ENCODE measurements around the gene PKHD1. TPM values are rescaled to one million over a fixed set of nuclear protein-coding genes. Genes with fewer than 3 reads are reported as not detected.

The PKHD1 gene
- total RNA-seq, 1 experiment from 2014 or later: not detected

DNA sequence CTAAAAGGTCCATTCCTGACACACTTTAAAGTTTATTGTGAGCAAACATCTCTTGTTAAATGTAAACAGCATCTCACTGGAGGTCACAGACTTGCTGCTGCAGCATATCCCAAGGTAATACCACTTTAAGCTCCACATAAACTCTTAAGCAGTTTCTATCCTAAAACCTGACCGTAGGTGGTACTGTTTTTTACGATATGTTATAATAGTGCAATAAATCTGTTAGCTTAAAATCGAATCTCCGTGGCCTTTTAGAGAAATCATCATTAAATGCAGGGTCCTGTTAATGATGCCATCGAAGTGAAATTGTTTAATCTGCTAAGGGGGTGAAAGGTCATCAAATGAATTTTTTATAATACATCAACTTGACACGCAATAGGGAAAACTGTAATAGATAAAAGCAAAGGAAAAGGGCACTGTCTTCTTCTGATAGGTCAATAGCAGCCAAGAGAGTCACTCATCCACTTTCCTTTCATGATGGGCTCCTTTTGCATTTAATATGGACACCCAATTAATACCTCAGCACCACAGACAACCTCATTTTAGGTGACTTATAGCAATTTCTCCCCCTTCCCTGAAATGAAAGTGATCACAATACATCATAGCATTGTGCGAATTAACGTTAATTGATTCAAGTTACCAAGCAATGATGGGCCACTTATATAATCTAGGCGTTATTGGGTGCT lies 436.1 kb downstream of the PKHD1 start:
- no peak for DNase-seq (ENCODE audit: extremely low read depth, low read depth)

DNA sequence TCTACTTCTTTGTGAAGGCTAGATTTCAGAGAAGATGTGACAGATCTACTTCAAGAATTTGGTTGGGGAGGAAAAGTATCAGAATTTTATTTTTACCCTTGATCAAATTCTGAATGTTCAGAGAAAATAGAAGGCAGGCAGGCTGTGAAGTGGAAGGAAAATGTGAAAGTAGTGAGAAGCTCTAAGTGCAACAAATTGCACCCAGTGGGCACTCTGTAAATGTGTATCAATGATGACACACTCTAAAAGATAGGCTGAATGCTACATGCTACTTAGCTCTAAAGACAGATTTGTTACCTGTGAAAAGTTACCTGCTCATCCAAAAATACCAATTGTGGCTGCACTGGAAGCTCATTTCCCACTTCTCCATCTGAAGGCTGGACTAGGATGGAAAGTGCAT lies 438.6 kb downstream of the PKHD1 start:
- DNase-seq (ENCODE audit: extremely low read depth, low read depth): no peak

DNA sequence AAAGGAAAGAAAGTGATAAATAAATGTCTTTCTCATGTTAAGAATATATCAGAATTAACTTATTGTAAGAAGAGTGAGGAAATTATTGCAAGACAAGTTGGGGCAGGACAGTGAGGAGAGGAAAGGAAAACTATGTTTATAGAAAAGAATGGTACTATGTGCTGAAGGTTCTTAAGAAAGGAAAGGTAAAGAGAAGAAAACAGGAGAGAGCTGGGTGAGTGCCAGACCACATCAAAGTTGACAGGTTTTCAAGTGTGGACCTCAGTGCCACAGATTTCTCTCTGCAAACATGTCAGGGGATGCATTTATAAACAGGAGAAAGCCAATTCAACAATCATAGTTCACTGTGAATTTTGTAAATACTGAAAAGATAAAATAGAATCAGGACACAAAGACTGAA lies 439.2 kb downstream of the PKHD1 start:
- DNase-seq (ENCODE audit: extremely low read depth, low read depth): no peak

DNA sequence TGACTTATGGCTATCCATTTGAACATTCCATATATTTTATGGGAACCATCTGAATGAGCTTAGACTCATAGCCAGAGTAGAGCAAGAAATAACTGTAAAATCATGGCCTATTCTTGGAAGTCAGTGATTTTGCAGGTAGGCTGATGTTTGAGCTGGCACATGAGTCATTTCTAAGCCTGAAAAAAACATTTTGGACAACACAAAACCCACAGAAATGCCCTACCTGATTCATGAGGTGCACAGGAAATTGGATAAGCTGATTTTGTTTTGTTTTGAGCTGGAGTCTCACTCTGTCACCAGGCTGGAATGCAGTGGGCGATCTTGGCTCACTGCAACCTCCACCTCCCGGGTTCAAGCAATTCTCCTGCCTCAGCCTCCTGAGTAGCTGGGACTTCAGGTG lies 443.0 kb downstream of the PKHD1 start:
- DNase-seq (ENCODE audit: extremely low read depth, low read depth): no peak

DNA sequence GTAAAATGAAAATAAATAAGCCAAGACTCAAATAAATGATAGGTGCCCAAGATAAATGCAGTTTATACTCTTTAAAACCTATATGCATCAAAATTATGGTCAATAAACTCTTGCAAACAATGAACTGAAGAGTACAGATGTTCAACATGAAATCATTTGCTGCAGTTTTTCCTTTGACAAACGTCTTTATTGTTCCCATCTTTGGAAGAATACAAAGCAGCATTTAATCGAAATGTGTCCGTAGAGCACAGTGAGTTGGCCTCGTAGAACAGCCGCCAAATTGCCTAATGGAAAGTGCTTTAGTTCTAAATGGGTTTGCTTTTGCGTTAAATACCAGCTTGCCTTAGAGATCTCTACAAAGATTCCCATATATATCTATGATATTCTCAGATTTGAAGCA lies 447.4 kb downstream of the PKHD1 start:
- DNase-seq (ENCODE audit: extremely low read depth, low read depth): no peak

DNA sequence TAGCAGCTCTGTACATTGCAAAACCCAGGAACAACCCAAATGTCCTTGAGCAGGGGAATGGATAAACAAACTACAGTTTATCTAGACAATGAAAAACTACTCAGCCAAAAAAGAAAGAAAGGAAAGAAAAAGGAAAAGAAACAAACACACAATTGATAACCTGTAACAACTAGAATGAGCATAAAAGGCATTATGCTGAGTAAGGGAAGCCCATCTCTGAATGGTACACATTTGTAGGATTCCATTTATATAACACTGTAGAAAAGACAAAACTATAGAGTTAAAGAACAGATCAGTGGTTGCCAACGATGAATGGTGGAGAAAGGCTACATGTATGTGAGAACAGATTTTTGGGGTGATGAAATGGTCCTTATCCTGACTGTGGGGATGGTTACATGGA lies 454.0 kb downstream of the PKHD1 start:
- DNase-seq (ENCODE audit: extremely low read depth, low read depth): no peak

DNA sequence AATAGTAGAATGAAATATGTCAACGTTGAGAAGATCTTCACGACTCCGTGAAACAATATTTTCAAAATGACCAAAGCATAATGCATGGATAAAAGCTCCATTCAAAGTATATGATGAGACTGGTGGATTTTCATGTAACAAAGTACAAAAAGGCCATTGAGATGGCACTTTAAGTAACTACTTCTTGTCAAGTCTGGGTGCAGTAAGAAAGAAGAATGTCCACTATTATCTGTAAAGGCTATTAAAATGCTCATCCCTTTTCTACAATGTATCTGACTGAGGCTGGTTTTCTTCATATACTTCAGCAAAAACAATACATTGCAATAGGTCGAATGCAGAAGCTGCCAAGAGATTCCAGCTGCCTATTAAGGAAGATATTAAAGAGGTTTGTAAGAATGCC lies 457.4 kb downstream of the PKHD1 start:
- no peak for DNase-seq (ENCODE audit: extremely low read depth, low read depth)

DNA sequence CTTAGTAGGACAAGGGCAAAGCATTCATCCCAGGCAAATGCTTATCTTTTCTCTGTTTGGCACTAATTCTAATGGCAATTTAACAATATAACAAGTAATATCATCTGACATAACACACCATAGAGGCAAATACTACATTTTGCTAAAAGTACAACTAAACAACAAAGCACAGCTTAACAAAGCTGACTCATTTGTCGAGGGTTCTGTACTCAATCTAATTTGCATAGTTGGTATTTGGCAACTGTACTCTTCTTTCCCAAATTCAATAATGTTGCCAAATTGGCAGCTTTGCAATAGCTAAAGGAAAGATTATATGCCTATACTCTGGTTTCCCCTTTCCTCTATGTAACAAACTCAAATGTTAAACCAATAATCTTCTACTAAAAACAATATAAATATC lies 461.0 kb downstream of the PKHD1 start:
- no peak for DNase-seq (ENCODE audit: extremely low read depth, low read depth)

DNA sequence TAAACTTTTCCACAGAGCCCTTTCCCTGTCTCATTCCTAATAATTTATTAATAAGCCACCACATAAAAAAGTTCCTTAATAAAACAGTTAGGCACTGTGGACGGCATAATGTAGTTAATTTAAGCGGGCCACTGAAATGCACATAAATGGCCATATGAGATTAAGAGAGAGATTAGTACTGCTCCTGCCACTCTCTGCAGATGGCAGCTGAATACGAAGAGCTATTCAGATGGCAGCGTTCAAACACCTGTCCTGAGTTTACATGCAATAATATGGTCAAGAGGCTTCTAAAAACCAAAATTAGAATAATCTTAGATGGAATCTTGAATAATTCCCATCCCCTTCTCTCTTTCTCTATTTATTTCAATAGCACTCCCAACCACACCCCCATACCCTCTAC lies 461.8 kb downstream of the PKHD1 start:
- DNase-seq (ENCODE audit: extremely low read depth, low read depth): no peak

DNA sequence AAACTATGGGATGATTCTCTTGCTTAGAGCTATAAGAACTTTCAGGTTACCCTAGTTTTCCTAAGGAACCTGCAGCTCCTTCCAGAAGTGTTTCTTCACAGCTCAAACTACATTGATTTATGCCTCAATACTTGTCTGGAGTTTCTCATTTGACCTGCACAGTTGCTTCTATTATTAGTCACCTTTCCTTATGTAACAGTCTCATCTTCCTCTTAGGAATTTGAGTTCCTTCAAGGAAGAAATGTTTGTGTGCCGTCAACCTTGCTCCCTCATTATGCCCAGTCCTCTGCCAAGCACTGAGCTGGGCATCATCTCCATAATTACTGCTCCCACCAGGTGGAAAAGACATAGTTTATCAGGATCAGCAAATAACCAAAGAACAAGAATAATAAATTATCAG lies 466.4 kb downstream of the PKHD1 start:
- DNase-seq (ENCODE audit: extremely low read depth, low read depth): no peak

DNA sequence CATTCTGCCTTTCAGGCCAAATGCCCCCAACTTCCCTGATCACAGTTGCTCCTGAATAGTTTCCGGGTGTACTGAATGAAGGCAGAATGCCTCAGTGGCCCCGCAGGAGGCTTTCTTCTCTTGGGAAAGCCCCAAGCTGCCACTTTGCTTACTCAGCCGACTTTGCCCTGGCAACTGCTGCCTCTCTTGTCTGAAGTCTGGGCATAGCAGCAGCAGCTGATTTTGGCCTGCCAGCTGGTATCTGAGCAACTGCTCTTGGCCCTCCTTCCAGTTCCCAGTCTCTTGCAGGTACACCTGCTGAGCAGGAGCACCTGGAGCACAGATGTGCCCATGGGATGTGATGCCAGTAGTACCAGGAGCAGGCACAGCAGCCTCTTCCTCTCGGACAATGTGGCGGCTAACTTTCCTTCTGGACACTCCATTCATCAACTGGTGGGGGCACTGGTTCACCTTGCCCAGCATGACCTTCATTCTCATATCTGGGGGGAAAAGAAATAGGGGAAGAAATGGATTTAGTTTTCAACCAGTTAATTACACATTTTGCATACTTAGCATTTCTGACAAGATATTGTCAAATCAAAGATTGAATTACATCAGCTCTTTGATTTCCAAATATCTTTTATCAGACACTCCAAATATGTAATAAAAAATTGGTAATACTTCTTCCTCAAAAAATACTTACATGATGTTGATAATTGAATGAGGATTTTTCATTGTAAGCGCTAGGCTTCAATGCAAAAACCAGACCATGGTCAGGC lies 468.2 kb downstream of the PKHD1 start:
- no peak for DNase-seq (ENCODE audit: extremely low read depth, low read depth)

DNA sequence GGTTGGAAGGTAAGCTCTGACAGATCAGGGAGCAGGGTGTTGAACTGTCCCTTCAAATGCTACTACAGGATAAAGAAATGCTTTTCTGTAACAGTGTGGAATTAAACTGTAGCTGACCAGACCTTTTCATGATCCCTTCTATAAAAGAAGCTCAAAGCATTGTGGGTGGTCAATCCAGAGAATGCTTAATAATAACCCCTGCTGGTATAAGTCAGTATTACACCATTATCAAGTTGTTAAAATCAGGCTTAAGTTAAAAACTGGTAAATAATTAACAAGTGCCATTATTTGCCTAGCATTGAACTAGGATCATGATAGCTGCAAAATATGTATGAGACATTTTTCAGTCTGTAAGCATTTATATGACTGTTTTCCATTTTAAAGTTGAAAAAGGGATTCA lies 468.9 kb downstream of the PKHD1 start:
- DNase-seq (ENCODE audit: extremely low read depth, low read depth): no peak

DNA sequence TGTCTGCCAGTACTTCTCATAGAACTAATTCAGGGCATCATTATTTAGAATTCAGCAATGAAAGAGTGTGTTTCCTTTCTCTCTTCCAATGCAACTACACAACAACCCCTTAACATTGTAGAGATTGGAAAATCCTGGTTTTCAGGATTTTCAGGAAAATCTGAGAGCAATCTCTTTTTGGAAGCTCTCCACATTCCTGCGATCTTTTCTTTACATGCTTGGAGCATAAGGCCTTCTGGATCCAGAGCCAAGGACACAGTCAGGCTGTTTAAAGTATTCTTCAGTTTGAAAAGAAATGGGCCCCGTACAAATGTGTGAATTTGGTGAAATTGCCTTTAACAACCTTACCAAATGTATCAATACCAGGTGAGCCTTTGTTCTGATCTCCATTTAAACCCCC lies 469.7 kb downstream of the PKHD1 start:
- no peak for DNase-seq (ENCODE audit: extremely low read depth, low read depth)

DNA sequence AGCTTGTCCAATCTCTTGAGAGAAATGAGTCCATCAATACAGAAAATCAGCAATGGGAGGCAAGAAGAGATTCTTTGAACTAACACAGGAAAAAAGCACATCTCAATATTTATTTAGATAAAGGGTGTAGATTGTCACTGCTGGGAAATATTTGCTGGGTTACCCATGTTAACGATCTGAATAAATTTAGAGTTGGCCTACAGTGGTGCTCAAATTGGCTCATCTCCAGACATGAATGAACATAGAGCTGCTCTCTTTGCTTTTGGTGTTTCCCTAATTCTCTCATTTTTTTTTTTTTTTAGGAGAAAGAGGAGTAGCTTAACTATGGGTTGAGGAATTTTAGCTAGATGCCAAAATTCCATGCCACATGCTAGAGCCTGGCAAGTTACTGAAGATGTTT lies 471.2 kb downstream of the PKHD1 start:
- DNase-seq (ENCODE audit: extremely low read depth, low read depth): no peak

DNA sequence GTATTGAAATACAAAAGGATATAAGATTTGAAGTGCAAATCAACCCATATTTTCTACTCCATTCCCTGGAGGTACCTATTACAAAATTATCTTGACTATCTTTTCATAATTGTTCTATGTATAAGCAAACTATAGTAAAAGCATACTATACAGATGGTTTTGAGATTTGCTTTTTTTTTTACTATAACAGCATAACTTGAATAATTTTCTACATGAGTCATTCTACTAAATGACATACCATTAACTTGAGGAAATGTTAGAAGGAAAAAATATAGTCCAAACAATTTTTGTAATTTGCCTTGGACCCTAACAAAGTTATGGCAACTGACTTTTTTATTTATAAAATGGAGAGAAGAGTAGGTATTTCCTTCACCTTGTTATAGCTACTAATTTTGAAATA lies 472.7 kb downstream of the PKHD1 start:
- DNase-seq (ENCODE audit: extremely low read depth, low read depth): no peak

DNA sequence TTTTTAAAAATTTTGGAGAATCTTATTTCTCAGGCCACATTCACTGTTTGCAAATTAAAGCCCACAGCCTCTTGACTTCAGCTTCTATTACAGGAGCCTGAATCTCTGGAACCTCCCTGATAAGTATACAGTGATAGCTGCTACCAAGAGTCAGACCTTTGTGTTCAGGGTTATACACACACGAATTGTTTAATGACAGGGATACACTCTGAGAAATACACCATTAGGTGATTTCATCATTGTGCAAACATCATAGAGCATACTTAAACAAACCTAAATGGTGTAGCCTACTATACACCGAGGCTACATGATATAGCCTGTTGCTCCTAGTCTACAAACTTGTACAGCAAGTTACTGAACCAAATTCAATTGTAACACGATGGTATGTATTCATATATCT lies 473.9 kb downstream of the PKHD1 start:
- DNase-seq (ENCODE audit: extremely low read depth, low read depth): no peak

DNA sequence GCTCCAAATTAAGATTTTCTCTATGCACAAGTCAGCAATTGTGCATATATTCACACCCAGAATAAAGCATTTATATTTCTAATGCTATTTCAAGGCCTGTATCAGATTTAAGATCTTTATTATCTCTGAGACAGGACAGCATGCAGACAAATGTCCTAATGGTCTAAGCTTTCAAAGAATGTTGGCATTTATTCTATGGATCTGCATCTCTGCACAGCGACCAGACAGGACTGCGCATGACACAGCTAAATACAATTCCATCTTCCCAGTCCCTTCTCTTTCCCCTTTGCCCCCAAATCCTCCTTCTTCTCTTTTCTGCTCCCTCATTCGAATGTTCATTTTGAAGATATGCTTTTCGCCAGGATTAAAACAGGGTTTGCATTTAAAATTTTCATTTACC lies 478.5 kb downstream of the PKHD1 start:
- DNase-seq (ENCODE audit: extremely low read depth, low read depth): no peak

DNA sequence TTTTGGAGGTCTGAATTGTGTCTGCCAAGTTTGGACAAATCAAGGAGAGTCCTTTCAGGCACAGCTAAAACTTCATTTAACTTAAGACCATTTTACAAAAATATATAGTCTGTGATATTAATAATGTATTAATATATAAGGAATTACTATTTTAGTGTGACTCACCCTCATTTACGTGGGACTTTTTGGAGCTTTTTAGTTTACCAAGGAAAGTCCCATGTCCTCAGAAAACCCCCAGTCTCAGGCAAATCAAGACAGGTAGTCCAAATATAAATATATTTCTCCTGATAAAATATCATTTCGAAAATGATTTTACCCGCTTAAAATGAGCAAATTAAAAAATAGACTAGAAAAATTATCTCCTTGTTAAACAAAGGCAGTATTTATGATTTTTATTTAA lies 479.0 kb downstream of the PKHD1 start:
- DNase-seq (ENCODE audit: extremely low read depth, low read depth): no peak

DNA sequence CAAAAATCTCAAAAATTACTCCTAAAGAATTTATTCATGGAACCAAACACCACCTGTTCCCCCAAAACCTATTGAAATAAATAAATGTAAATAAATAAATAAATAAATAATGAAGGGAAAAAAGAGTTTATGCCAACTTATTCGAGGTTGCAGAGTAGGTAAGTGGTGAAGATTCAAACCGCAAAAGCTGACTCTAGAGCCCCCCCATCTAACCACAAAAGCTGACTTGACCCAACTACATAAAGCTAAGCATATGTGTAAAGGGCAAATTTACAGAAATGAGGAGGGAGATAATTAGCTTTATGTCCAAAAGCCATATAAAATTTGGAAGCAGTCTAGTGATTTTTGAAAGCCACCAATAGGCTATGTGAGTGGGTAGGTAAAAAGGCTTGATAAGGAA lies 486.9 kb downstream of the PKHD1 start:
- no peak for DNase-seq (ENCODE audit: extremely low read depth, low read depth)

DNA sequence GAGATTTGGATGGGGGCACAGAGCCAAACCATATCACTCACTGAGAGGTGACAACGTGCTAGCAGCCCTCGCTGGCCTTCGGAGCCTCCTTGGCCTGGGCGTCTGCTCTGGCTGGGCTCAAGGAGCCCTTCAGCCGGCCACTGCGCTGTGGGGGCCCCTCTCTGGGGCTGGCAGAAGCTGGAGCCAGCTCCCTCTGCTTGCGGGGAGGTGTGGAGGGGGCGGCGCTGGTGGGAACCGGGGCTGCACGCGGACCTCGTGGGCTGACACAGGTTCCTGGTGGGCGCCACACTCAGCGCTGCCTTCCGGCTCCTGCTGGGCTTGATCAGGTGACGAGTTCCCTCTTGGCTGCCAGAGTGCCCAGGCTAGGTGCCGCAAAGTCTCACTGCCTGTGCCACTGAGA lies 489.2 kb downstream of the PKHD1 start:
- DNase-seq (ENCODE audit: extremely low read depth, low read depth): no peak

DNA sequence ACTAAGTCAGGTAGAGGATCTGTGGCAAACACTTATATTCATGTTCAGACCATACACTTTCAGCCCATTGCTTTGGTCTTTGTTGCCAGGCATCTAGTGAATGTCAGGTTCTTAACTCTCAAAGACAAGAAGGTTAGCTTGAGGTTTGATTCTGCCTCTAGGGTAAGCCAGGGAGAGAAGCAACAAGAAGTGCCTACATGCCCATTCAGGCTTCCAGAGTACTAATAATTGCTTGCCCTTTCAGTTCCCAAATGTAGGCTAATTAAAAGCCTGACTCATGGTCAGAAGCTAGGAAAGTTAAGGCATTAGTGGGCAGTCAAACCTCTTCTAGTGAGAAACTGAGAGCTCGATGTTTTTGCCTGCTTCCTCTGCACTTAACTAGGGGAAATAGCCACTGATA lies 492.4 kb downstream of the PKHD1 start:
- no peak for DNase-seq (ENCODE audit: extremely low read depth, low read depth)

DNA sequence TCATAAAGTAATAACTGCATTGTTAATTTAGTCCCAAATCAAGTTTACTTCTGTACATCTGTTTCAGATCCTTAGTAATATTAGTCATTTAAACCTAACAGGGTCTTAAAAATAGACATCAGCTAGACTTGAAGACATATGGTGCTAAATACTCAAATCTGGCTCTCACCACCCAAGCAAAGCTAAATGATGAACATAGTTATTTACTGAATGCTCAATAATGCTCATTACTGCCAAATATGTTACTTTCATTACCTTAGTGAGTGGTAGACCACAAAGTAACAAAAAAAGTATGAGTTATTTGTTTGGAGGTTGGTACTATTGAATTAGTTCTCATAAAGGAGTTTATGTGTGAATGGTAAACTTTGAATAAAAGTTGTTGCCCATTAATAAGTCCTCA lies 502.1 kb downstream of the PKHD1 start:
- no peak for DNase-seq (ENCODE audit: extremely low read depth, low read depth)

DNA sequence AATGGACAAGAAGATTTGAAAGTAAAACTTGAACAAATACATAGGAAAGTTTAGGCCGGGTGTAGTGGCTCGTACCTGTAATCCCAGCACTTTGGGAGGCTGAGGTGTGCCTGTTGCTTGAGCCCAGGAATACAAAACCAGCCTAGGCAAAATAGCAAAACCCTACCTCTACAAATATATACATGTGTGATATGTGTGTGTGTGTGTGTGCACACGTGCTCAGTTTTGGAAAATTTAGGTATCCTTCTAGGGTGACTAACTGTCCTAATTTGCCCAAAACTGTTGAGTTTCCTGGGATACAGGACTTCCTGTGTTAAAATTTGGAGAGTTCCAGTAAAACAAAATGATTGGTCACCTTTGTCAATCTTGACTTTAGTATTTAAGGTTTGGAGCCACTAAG lies 503.2 kb downstream of the PKHD1 start:
- DNase-seq (ENCODE audit: extremely low read depth, low read depth): no peak
